ENCODE results near the gene PTK6.
"Not testable (repeated sequence)": the region's sequence is repeated elsewhere in the genome, so short reads cannot be mapped to it uniquely, and the experiment has no call there.

The PTK6 gene

GRCh38 chr20:63568986-63569949 lies 32.1 kb upstream of the PTK6 start:
- no peak for FAIRE-seq

DNA sequence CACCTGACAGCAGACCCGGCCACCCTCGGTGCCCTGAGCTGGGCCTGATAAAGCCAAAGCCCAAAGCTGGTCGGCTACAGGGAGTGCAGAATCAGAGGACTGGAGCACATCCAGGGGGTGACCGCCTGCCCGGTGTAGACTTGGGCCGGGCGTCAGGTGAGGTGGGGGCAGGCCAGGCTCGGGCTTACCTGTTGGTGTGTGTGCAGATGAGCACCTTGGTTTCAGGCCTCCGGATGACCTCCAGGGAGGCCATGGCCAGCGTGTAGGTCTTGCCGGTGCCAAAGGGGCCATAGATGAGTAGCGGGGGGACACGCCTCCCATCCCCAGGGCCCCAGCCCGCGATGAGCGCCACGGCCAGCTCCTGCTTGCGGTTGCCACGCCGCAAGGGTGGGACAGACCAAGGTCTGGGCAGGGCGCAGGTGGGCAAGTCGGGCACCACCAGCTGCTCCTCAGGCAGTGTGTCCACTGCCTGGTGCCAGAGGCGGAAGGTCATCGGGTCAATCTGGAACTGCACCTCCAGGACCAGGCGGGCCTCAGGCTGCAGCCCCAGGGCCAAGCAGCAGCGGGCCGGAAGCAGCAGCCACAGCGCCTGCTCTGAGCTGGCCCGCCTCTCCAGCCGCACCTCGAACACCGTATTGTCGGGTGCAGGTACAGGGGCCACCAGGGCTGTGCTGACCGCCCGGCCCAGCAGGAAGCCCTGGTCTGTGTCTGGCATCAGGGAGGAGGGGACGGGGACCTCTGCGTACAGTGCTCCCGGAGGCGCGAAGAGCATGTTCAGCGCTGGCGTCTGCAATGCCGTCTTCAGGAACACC lies 31.2 kb upstream of the PTK6 start:
- no peak for FAIRE-seq

DNA sequence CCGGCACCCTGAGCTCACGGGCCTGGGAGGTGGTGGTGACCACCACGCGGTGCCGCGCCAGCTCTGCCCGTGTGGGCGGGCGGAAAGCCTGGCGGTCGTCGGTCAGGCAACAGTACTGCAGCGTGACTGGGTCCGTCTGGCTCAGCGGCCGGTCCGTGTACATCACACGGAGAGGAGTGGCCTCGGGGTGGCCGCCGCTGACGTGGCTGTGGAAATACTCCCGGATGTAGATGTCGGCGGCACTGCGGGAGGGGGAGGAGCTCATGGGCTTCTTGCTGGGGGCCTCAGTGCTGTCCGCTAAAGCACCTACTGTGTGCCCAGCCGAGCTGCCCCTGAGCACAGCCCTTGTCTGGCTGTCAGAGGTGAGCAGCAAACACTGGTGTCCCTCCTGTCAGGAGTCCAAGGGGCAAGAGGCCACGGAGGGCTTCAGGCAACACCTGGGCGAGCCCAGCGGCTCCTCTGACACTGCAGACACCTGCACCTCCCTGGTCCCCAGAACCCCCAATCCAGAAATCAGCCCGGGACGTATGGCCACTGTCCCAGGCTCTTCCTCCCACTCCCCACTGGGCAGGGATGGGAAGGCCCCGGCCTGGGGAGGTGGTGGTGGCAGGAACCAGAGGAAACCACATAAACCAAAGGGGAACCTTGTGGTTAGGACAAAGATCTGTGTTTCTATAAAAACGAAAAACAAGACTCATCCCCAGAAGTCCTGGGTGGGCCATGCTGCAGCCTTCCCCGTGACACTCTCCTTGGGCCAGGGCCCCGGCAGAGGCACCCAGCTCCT lies 30.4 kb upstream of the PTK6 start:
- FAIRE-seq: no peak

DNA sequence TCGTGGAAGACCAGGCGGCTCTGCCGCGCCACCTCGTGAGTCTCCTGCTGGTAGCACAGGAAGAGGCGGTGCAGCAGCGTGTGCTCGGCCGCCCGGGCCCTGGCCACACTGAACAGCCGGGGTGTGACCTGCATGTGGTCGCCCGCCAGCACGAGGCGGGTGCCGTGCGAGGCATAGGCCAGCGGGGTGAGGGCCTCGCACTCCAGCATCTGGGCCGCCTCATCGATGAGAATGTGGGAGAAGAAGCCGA lies 29.9 kb upstream of the PTK6 start:
- no peak for FAIRE-seq

DNA sequence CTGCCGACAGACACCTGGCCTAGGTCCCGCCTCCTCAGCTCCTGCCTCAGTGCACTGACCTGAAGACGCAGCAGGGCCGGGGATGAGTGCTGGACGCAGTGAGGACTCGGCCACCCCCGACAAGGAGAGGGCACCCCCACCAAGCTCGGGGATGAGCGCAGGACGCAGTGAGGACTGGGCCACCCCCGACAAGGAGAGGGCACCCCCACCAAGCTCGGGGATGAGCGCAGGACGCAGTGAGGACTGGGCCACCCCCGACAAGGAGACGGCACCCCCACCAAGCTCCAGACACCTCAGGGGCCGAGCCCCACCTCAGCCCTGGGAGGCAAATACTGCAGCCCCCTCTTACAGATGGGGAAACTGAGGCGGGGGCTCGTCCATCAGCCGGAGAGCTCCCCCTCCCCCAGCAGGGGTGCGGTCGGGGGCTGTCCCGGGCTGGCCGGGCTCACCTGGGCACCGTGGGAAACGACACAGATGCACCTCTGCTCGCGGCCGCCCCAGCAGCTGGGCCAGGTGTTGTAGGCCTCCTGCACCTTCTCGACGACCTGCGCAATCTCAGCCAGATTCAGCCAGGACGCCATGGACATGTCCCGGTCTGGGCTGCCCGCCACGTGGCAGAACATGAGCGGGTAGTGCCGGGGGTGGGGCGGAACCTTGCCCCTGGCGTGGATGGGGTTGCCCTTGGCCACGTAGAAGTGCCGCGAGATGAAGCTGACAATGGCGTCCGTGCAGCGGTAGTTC lies 29.4 kb upstream of the PTK6 start:
- no peak for FAIRE-seq

- no peak for FAIRE-seq
Measured at GRCh38 chr20:63565699-63566335, 28.6 kb upstream of the PTK6 start.

DNA sequence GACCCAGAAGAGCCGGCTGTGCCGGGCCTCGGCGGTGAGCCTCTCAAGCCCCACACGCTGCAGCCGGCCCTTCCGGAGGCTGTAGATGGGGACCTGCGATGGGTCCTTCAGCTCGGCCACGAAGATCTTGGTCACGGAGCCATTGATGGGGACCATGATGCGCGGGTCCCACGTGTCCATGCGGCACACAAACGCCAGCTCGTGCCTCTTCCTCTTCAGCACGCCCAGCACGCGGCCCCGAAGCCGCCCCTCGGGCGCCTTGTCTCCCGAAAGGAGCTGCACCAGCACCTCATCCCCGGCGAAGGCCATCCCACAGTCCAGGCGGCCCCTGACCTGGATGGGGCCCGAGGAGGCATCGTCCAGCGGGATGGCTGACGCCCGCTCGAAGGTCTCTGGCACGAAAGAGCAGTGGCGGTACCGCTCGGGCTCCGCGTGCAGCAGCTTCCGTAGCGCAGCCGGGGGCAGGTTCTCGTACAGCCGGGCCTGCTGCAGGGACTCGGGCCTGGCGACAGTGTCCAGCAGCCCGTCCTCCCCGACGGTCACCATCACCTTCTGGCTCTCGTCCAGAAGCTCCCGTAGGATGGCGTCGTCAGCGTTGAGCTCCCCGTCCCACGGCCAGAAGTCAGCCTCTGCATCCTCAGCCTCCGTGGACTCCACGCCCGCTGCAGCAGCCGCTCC lies 28.0 kb upstream of the PTK6 start:
- FAIRE-seq: no peak

GRCh38 chr20:63564036-63564810 lies 27.0 kb upstream of the PTK6 start:
- FAIRE-seq: no peak

GRCh38 chr20:63563225-63563935 lies 26.2 kb upstream of the PTK6 start:
- no peak for FAIRE-seq

DNA sequence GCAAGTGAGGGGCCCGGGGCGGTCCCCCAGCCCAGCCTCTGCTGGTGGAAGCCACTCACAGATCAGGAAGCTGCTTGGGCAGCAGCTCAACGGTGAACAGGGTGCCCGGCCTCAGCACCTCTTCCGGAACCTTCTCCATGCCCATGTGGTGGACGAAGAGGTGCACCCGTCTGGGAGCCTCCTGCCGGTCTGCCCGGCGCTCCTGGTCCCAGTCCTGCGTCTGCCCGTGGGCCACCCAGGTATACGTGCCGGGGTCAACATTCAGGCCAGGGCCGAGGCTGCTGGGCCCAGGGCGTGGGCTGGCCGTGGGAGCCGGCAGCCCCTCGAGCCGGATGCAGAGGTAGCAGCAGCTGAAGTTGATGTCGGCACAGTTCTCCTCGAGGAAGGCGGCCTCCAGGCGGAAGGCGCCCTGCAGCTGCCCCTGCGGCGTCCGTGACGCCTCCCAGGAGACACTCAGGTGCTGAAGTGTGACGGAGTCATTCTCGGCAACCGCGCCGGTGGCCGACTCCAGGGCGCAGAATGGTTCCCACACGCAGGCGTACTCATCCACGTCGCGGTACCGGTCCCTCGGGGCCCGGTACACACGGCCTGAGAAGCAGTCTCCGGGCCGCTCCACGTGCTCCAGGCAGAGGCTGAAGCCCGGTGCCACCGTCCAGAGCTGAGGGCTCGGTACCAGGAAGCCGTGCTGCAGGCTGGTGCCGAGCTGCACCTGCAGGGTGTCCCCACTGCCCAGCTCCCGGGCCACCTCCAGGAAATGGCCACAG lies 25.5 kb upstream of the PTK6 start:
- FAIRE-seq: no peak

GRCh38 chr20:63561624-63562396 lies 24.6 kb upstream of the PTK6 start:
- no peak for FAIRE-seq

DNA sequence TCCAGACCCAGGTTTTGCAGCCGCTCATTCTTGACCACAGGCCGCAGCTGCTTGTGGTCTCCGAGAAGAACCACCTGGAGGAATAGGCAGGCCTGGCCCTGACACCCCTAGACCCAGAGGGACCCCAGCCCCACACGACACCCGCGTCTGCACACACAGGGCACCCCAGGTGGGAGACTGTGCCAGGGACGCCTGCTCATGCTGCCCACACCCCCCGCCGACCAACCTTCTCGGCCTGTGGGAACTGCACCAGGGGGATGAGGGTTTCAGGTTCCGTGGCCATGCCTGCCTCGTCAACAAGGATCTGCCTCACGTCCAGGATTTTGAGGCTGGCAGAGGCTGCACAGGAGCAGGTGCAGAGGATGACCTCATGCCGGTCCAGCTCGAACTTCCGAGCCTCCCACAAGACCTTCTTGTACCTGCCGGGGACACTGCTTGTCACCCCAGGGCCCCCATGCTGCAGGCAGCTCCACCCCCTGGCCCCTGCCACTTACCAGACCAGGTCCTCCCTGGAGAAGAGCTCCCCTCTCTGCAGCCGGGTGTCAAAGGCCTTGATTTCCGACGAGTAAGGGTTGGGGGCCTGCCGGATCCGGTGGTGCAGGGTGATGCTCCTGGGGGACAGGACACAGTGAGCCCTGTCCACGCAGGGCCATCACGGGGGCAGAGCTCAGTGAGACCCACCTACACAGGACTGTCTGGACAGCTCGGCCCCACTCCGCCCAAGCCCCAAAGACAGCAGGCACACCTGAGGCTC lies 23.9 kb upstream of the PTK6 start:
- no peak for FAIRE-seq

DNA sequence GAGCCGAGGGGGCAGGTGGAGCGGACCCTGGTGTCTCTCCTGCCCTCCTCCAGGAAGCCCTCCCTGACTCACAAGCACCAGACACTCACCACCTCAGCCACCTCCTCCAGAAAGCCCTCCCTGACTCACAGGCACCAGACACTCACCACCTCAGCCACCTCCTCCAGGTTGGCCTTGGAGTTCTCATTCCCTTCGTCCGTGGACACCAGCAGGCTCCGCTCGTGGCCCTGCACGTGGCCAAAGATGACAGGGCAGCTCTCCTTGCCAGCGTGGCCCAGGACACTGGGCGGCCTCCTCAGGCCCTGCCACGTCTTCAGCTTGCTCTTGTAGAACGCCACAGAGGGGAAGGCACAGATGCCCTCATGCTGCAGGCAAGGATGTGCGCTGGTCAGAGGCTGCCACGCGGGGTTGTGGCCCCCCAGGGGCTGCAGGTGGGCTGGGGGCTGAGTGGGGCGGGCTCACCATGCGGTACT lies 23.2 kb upstream of the PTK6 start:
- no peak for FAIRE-seq

GRCh38 chr20:63559485-63560332 lies 22.5 kb upstream of the PTK6 start:
- FAIRE-seq: not testable (repeated sequence)

DNA sequence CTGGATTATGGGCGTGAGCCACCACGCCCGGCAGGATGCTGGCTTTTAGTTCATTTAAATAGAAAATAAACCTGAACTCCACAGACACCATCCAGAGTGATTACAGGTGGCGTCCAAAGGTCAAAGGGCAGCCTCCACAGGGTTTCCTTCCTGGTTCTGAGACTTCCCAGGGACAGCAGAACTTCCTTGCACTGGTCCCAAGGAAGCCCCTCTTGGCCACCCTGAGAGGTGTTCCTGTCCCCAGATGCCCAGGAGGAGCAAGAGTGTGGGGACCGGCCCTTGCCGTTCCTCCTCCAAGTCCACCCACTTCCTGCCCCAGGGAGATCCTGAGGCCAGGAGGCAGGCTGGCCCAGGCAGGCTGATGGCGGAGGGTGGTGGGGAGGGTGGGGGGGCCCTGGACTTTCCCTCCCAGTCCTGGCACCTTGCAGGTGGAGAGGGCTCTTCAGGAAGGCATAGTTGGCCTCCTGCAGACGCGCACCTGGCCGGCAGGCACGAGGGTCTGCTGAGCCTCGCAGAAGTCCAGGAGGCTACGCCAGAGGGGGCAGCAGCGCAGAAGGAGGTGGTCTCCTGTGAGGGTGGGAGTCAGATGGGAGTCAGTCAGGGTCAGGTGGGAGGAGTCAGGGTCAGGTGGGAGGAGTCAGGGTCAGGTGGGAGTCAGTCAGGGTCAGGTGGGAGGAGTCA lies 21.8 kb upstream of the PTK6 start:
- FAIRE-seq: no peak

GRCh38 chr20:63557481-63557891 lies 20.3 kb upstream of the PTK6 start:
- FAIRE-seq: no peak
